ENCODE results near the gene METTL13.
"Not testable (repeated sequence)": the region's sequence is repeated elsewhere in the genome, so short reads cannot be mapped to it uniquely, and the experiment has no call there.

Gene METTL13

GRCh38 chr1:171769171-171769570 lies 12.3 kb upstream of the METTL13 start:
- no peak for DNase-seq

DNA sequence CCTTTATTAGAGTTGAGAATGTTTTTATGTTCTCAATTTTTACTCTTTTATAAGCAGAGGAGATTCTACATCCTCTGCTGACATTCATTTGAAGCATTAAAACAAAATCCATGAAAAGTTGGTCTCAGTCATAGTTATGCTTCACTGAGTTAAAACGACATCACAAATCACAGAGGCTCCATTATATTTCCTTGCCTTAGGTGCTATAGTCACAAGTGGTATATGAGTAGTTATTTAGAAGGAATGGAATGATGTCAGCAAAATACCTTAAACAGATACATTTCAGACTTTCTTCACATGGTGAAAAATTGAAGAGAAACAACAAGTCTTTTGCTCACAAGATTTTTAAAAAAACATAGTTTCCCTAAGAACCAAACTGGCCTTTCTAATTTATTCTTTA lies 11.7 kb upstream of the METTL13 start:
- DNase-seq, result no peak

DNA sequence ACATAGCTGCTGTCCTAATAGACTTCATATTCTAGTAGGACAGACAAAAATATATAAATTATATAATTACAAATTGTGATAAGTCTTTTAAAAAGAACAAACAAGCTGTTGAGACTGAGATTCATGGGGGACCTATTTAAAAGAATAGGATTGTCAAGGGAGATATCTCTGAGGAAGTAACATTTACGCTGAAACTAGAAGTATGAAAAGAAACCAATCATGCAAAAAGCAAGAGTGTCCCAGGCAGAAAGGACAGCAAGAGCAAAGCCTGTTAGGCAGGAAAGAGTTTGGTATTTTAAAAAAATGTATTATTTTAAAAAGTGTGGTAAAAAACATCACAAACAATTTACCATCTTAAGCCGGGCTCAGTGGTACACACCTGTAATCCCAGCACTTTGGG lies 9.1 kb upstream of the METTL13 start:
- no peak for DNase-seq

- no peak for DNase-seq
Measured at GRCh38 chr1:171780583-171781175, 781 bp upstream of the METTL13 start.

DNA sequence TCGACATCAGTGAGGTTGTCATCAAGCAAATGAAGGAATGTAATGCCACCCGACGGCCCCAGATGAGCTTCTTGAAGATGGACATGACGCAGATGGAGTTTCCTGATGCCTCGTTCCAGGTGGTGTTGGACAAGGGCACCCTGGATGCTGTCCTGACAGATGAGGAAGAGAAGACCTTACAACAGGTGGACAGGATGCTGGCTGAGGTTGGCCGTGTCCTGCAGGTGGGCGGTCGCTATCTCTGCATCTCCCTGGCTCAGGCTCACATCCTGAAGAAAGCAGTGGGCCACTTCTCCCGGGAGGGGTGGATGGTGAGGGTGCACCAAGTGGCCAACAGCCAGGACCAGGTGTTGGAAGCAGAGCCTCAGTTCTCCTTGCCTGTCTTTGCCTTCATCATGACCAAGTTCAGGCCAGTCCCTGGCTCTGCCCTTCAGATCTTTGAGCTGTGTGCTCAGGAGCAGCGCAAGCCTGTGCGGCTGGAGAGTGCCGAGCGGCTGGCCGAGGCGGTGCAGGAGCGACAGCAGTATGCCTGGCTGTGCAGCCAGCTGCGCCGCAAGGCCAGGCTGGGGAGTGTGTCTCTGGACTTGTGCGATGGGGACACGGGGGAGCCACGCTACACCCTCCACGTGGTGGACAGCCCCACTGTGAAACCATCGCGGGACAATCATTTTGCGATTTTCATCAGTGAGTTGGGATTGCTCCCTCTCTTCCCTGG lies 2.5 kb downstream of the METTL13 start:
- no peak for DNase-seq

DNA sequence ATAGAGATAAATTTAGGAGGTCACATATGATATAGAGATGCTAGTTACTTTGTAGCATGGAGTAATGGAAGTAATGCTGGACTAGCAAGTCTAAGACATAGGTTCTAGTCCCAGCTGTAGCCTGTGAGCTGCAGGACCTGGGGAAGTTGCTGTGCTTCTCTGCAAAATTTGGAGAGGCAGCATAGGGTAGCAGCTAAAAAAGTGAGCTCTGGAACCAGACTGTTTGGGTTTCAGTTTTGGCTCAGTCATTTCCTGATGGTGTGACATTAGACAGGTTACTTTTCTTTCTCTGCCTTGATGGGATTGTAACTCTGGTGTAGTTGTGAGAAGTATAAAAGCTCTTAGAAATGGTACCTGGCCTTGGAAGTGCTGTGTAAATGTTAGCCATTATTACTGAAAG lies 3.3 kb downstream of the METTL13 start:
- no peak for DNase-seq

GRCh38 chr1:171785766-171786165 lies 4.3 kb downstream of the METTL13 start:
- no peak for DNase-seq

GRCh38 chr1:171786534-171786933 lies 5.1 kb downstream of the METTL13 start:
- no peak for DNase-seq

DNA sequence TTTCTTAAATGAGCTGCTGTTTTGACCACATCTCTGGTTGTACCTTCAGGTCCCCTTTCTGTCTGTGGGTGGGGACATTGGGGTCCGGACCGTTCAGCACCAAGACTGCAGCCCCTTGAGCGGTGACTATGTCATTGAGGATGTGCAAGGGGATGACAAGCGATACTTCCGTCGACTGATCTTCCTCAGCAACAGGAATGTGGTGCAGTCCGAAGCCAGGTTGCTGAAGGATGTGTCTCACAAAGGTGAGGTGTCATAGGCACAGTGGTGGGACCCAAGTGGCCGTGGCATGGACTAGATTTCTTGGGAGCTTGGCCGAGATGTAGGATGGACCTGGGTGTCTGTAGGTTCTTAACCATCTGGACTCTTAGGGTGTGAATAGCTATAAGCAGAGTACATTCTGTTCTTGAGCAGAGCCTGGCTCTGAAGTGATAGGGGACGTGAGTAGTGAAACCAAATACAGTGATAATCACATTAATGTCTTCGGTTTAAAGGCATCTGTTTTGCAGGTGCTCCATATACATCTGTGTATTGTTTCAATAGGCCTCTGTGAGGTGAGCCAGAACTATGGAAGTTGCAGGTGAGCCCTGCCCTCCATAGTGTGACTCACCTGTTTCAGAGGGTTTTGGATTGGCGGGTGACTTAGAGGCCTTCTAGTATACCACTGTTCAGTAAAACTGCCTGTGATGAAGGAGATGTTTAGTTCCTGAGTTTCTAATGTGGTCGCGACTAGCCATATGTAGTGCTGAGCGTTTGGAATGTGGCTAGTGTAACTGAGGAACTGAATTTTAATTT lies 6.4 kb downstream of the METTL13 start:
- DNase-seq, result no peak

GRCh38 chr1:171788696-171789095 lies 7.2 kb downstream of the METTL13 start:
- no peak for DNase-seq

DNA sequence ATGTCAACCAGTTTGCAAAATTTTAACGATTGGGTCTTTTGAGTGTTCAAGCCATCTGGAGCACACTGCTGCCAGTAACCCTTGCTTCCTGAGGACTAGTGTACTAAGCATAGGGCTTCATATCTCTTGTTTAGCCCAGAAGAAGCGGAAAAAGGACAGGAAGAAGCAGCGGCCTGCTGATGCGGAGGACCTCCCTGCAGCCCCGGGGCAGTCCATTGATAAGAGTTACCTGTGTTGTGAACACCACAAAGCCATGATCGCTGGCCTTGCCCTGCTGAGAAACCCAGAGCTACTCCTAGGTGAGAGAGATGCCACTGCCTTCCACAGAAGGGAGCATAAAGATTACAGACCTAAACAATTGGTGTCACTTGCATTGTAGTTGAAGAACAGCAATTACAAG lies 8.9 kb downstream of the METTL13 start:
- DNase-seq, result no peak

DNA sequence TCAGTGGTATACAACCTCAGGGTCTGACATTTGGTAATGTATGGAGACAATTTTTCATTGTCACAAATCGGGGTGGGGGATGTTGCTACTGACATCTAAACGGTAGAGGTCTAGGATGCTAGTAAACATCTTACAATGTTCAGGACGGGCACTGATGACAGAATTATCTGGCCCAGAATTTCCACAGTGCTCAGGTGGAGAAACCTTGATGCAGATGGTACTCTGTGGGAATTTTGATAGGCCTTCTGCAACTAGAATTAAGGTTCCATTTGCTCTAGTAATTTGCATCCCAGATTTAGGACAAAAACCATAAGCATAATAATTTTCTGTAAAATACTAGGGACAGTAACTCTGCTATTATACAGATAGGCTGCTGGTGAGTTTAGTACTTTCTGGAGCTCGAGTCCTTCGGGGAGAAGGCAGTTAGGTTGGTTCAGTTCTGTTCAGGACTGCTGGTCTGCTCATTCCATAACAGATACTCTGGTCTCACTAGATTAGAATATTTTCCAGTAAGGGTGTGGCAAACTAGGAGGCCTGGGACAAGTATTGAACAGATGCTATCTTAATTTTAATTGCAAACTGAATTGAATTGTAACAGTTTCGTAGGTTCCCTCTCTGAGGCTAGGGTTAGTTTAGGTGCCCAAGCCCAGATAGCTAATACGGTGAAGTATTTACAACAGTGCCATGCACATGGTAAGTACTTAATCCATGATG lies 11.4 kb downstream of the METTL13 start:
- no peak for DNase-seq

DNA sequence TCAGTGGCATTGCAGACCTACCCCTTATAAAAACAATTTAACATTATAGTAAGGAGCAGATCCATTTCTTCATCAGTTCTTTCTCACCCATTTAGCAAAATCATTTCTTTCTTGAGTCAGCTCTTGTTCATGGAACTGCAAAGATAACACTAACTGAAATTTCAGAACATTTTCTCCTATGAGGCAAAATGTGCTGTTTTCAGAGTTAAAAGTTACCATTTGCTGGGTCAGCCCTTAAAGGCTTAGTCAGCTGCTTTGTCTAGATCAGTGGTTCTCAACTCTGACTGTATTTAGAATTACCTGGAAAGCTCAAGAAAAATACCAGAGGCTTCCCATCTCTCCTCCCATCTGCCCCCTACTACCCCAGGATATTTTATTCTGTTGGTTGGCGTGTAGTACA lies 12.2 kb downstream of the METTL13 start:
- DNase-seq, result no peak

- peak; percentile 29 for DNase-seq
Measured at GRCh38 chr1:171794085-171794484, 12.6 kb downstream of the METTL13 start.

DNA sequence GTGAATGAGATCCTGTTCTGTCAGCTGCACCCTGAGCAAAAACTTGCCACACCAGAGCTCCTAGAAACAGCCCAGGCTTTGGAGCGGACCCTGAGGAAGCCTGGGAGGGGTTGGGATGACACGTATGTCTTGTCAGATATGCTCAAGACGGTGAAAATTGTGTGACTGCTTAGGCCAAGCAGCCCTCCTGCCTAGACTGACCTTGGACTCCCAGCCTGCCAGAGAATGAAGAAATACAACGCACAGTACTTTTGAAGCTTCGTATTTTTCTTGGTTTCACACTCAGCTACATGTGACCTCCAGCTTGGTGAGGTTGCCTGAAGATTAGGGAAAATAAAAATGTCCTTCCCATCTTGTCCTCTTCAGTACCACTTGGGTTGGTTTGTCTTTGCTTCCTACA lies 15.1 kb downstream of the METTL13 start:
- no peak for DNase-seq

GRCh38 chr1:171798311-171798710 lies 16.9 kb downstream of the METTL13 start:
- DNase-seq, result no peak

- DNase-seq, result no peak
Measured at GRCh38 chr1:171798765-171799164, 17.3 kb downstream of the METTL13 start.

GRCh38 chr1:171799166-171799565 lies 17.7 kb downstream of the METTL13 start:
- no peak for DNase-seq

DNA sequence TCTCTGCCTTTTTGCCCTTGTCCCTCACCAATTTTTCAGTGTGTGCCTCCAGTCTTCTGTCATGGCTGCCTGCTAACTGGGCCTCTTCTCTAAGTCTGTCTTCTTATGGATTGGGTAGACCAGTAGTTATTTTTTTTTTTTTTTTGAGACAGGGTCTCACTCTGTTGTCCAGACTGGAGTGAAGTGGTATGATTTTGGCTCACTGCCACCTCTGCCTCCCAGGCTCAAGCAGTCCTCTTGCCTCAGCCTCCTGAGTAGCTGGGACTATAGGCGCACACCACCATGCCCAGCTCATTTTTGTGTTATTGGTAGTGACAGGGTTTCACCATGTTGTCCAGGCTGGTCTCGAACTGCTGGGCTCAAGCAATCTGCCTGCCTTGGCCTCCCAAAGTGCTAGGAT lies 18.2 kb downstream of the METTL13 start:
- not testable (repeated sequence) for DNase-seq

DNA sequence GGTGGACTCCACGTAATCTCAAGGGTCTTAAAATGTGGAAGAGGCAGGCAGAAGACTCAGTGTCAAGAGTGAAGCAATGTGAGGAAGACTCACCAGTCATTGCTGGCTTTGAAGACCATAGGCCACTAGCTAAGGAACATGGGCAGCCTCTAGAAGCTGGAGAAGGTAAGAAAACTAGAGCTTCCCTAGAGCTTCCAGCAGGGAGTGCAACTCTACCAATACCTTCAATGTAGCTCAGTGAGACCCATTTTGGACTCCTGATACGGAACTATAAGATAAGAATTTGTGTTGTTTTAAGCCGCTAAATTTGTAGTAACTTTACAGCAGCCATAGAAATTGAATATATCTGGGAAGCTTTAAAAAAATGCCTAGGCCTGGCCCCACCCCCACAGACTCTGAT lies 18.9 kb downstream of the METTL13 start:
- no peak for DNase-seq

DNA sequence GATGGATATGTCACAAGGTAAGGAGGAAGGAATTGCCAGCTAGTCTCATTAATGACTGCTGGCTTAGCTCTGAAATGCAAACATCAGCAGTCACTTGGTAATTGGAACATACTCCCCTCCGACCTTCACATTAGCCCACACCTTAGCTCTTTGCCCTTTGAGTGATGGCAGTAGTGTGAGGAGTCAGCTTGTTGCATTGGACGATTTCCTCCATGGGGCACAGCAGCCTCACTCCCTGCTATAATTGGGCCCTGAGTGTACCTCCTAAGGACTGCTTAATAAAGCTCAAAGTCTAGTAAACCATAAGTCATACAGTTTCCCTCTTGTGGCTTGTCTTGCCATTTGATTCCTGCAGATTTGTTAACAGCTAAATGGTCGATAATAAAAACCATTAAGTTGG lies 19.4 kb downstream of the METTL13 start:
- DNase-seq, result no peak

DNA sequence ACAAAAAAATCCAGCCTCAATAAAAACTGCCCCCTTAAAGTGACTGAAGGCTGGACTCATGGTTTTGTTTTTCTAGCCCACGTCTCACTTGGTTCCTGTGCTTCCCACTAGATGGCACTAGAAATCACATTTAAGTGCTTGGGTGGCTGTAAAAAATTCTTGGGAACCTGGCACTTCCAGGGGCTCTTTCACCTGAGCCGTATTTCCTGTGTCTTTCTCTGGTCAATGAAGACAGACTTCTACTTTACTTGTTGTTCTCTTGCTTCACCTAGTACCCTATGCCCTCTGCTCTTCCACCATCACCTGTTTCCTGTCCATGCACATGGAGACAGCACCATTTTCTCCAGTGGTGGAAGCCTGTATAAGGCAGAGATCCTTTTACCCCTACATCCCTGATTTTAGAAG lies 20.0 kb downstream of the METTL13 start:
- DNase-seq, result no peak

DNA sequence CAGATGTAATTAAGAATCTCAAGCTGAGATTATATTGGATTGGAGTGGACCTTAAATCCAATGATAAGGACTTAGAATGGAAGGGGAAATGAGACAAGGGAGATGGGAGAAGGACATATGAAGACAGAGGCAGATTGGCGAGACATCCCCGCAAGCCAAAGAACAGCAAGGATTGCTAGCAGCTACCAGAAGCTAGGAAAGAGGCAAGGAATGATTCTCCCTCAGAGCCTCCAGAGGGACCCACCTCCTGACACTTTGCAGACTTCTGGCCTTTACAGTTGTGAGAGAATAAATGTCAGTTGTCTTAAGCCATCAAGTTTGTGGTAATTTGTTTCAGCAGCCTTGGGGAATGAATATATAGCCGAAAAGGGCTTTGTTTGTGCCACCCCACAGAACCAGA lies 20.7 kb downstream of the METTL13 start:
- no peak for DNase-seq

DNA sequence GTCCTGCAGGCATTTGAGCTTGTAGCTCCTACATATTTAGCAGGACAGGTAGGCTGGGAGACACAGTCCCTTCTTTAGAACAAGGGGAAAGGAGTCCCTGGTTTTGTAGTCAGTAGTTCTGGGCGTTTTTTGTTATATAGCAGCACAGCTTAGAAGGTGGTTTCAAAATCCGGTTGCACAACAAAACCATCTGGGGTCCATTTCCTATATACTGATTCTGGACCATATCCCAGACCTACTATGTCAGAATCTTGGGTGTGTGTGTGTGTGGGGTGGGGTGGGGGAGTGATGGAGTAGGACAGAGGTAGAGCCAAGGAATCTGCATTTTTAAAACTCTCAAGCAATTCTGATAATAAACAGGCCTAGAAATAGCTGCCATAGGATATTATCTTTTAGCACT lies 21.6 kb downstream of the METTL13 start:
- DNase-seq, result no peak

Measured in stimulated activated CD4-positive, alpha-beta T cell treated with anti-CD3 and anti-CD28 coated beads, Interleukin-12 subunit alpha, Interleukin-12 subunit beta, amount 100 ng/mL, for 4 hours (primary cell).